ENCODE measurements around the gene TRIM5.
"Not testable (repeated sequence)": the region's sequence is repeated elsewhere in the genome, so short reads cannot be mapped to it uniquely, and the experiment has no call there.

Gene TRIM5

GRCh38 chr11:5686426-5686825 is 1.6 kb upstream of the TRIM5 start:
- FAIRE-seq: no peak

- no peak for FAIRE-seq
Measured at GRCh38 chr11:5684036-5684645, 733 bp downstream of the TRIM5 start.

GRCh38 chr11:5683620-5684019 is 1.3 kb downstream of the TRIM5 start:
- FAIRE-seq: not testable (repeated sequence)

- FAIRE-seq: not testable (repeated sequence)
Measured at GRCh38 chr11:5682890-5683441, 1.9 kb downstream of the TRIM5 start.

GRCh38 chr11:5679811-5680210 is 5.1 kb downstream of the TRIM5 start:
- FAIRE-seq: no peak

- no peak for FAIRE-seq
Measured at GRCh38 chr11:5674391-5674790, 10.5 kb downstream of the TRIM5 start.

- no peak for FAIRE-seq
Measured at GRCh38 chr11:5671831-5672230, 13.0 kb downstream of the TRIM5 start.

GRCh38 chr11:5666402-5666793 is 18.5 kb downstream of the TRIM5 start:
- no peak for FAIRE-seq

- no peak for FAIRE-seq
Measured at GRCh38 chr11:5665746-5666401, 19.0 kb downstream of the TRIM5 start.

- no peak for FAIRE-seq
Measured at GRCh38 chr11:5665051-5665570, 19.8 kb downstream of the TRIM5 start.

GRCh38 chr11:5663511-5663910 is 21.4 kb downstream of the TRIM5 start:
- no peak for FAIRE-seq

GRCh38 chr11:5658318-5658717 is 26.6 kb downstream of the TRIM5 start:
- no peak for FAIRE-seq

GRCh38 chr11:5656956-5657355 is 27.9 kb downstream of the TRIM5 start:
- FAIRE-seq: not testable (repeated sequence)

GRCh38 chr11:5655474-5655873 is 29.4 kb downstream of the TRIM5 start:
- FAIRE-seq: no peak

- no peak for FAIRE-seq
Measured at GRCh38 chr11:5646139-5646538, 38.7 kb downstream of the TRIM5 start.

GRCh38 chr11:5643585-5643984 is 41.3 kb downstream of the TRIM5 start:
- FAIRE-seq: no peak

- no peak for FAIRE-seq
Measured at GRCh38 chr11:5639953-5640352, 44.9 kb downstream of the TRIM5 start.

GRCh38 chr11:5631969-5632635 is 52.8 kb downstream of the TRIM5 start:
- no peak for FAIRE-seq

GRCh38 chr11:5631417-5631816 is 53.5 kb downstream of the TRIM5 start:
- FAIRE-seq: no peak

GRCh38 chr11:5626196-5626595 is 58.7 kb downstream of the TRIM5 start:
- FAIRE-seq: no peak

GRCh38 chr11:5625281-5625680 is 59.6 kb downstream of the TRIM5 start:
- no peak for FAIRE-seq

GRCh38 chr11:5624489-5625279 is 60.2 kb downstream of the TRIM5 start, which contains the start of gene TRIM34:
TRIM34 (plus strand) TSS chr11:5625001; CDS start chr11:5632332, 7,331 bp downstream.
- FAIRE-seq: peak; percentile 94

GRCh38 chr11:5622802-5623201 is 62.1 kb downstream of the TRIM5 start:
- FAIRE-seq: no peak

Data from A204.1 (cell line).